DND-41 (cell line): ENCODE results near the gene SERINC4.
"Not testable (repeated sequence)": the region's sequence is repeated elsewhere in the genome, so short reads cannot be mapped to it uniquely, and the experiment has no call there.

Experiments used
- CTCF ChIP-seq: IDR thresholded peaks from 2 replicates; pipeline ENCODE4 v1.5.1; 2012; ENCODE audit warnings: borderline replicate concordance, low read length, moderate library complexity, mild to moderate bottlenecking; ENCODE audit not compliant: poor library complexity, severe bottlenecking; ENCODE audit errors: extremely low read depth
- EZH2 ChIP-seq: IDR thresholded peaks from 3 replicates; pipeline ENCODE4 v1.6.1; 2012; ENCODE audit warnings: borderline replicate concordance, low read depth, mild to moderate bottlenecking, moderate library complexity, low read length, inconsistent platforms; ENCODE audit not compliant: severe bottlenecking

GRCh38 chr15:43832485-43832884, 32.5 kb upstream of the SERINC4 start:
- not testable (repeated sequence) for TF ChIP-seq CTCF, EZH2
